Neural cell (in vitro differentiated cells): ENCODE measurements around the gene DCHS1. TPM values are rescaled to one million over a fixed set of nuclear protein-coding genes. Genes with fewer than 3 reads are reported as not detected.

Experiments used
- H2AFZ ChIP-seq: fragments of 200-600, 300-800 bp; sonication (generic), shearing (Covaris generic); 2 replicates; pipeline ENCODE4 v1.6.0; 2014; ENCODE audit warnings: low read depth, mild to moderate bottlenecking, antibody characterized with exemption, low read length, moderate library complexity
- H3F3A ChIP-seq: fragments of 200-600 bp; shearing (Covaris generic); 2 replicates; pipeline ENCODE4 v1.6.1; 2016; ENCODE audit warnings: mild to moderate bottlenecking, moderate library complexity, mixed read lengths, antibody characterized with exemption, low read length; ENCODE audit not compliant: insufficient read depth, poor library complexity, severe bottlenecking
- H3K27ac ChIP-seq: fragments of 200-600, 300-800 bp; sonication (generic), shearing (Covaris generic); 2 replicates; pipeline ENCODE4 v1.5.1; 2014; ENCODE audit warnings: mild to moderate bottlenecking, low read length, moderate library complexity
- H3K27me3 ChIP-seq: fragments of 300-800, 200-600 bp; sonication (generic), shearing (Covaris generic); 2 replicates; pipeline ENCODE4 v1.6.0; 2014; ENCODE audit warnings: mild to moderate bottlenecking, low read depth, low read length, moderate library complexity; ENCODE audit not compliant: insufficient read depth
- H3K36me3 ChIP-seq: fragments of 300-800, 200-600 bp; sonication (generic), shearing (Covaris generic); 2 replicates; pipeline ENCODE4 v1.5.1; 2014; ENCODE audit warnings: mild to moderate bottlenecking, antibody characterized with exemption, low read length, moderate library complexity; ENCODE audit not compliant: insufficient read depth
- H3K4me2 ChIP-seq: fragments of 300-800, 200-600 bp; sonication (generic), shearing (Covaris generic); 2 replicates; pipeline ENCODE4 v1.6.0; 2014; ENCODE audit warnings: mild to moderate bottlenecking, low read length
- H3K4me3 ChIP-seq: fragments of 300-800, 200-600 bp; sonication (generic), shearing (Covaris generic); 2 replicates; pipeline ENCODE4 v1.5.1; 2014; ENCODE audit warnings: mild to moderate bottlenecking, low read length, moderate library complexity
- H3K79me2 ChIP-seq: fragments of 200-600 bp; shearing (Covaris generic); replicated peaks from 2 replicates; pipeline ENCODE4 v1.6.0; 2014; ENCODE audit warnings: mild to moderate bottlenecking, low read length, moderate library complexity; ENCODE audit not compliant: insufficient read depth
- H3K9ac ChIP-seq: fragments of 300-800, 200-600 bp; sonication (generic), shearing (Covaris generic); 2 replicates; pipeline ENCODE4 v1.6.1; 2016; ENCODE audit warnings: mild to moderate bottlenecking, low read length, mixed read lengths
- H3K9me2 ChIP-seq: fragments of 200-600 bp; shearing (Covaris generic); 2 replicates; pipeline ENCODE4 v1.6.1; 2016; ENCODE audit warnings: mild to moderate bottlenecking, low read length, mixed read lengths; ENCODE audit not compliant: insufficient read depth
- H3K9me3 ChIP-seq: fragments of 200-600, 300-800 bp; sonication (generic), shearing (Covaris generic); 2 replicates; pipeline ENCODE4 v1.6.1; 2016; ENCODE audit warnings: mild to moderate bottlenecking, mixed run types, low read length, moderate library complexity, mixed read lengths
- H4K20me1 ChIP-seq: fragments of 200-600 bp; shearing (Covaris generic); 2 replicates; pipeline ENCODE4 v1.6.1; 2016; ENCODE audit warnings: mild to moderate bottlenecking, mixed run types; ENCODE audit not compliant: insufficient read depth
- EP300 ChIP-seq: fragments of 450-650 bp; conservative IDR thresholded peaks from 2 replicates; pipeline ENCODE4 v1.6.1; 2014; ENCODE audit warnings: antibody characterized with exemption, mild to moderate bottlenecking, moderate library complexity; ENCODE audit not compliant: poor library complexity, severe bottlenecking
- EZH2 ChIP-seq: fragments of 200-600, 300-800 bp; shearing (Covaris generic), sonication (generic); IDR thresholded peaks from 2 replicates; pipeline ENCODE4 v1.6.1; 2014; ENCODE audit warnings: antibody characterized with exemption, low read length, borderline replicate concordance, mild to moderate bottlenecking; ENCODE audit not compliant: insufficient read depth, poor library complexity, severe bottlenecking
- MXI1 ChIP-seq: fragments of 450-650 bp; conservative IDR thresholded peaks from 2 replicates; pipeline ENCODE4 v1.6.1; 2014; ENCODE audit warnings: antibody characterized with exemption, mild to moderate bottlenecking; ENCODE audit not compliant: poor library complexity, severe bottlenecking
- POLR2AphosphoS5 ChIP-seq: IDR thresholded peaks from 2 replicates; pipeline ENCODE4 v1.6.1; 2012
- RAD21 ChIP-seq: fragments of 450-650 bp; conservative IDR thresholded peaks from 2 replicates; pipeline ENCODE4 v1.6.1; 2014; ENCODE audit warnings: antibody characterized with exemption, mild to moderate bottlenecking, moderate library complexity
- SMC3 ChIP-seq: fragments of 450-650 bp; conservative IDR thresholded peaks from 2 replicates; pipeline ENCODE4 v1.6.1; 2014; ENCODE audit warnings: antibody characterized with exemption, mild to moderate bottlenecking, moderate library complexity; ENCODE audit not compliant: poor library complexity
- TAF1 ChIP-seq: IDR thresholded peaks from 2 replicates; pipeline ENCODE4 v1.6.1; 2012; ENCODE audit warnings: low read depth
- polyA plus RNA-seq: library from polyadenylated mRNA; depleted of rRNA; stranded (reverse); fragments of >200 nt; gene quantifications from 2 replicates; pipeline ENCODE4 v1.2.3, GENCODE V29; 2014
- TF ChIP-seq, protein P1 (sequence below): fragments of 450-650 bp; IDR thresholded peaks from 2 replicates; pipeline ENCODE4 v1.5.1; 2014; ENCODE audit warnings: antibody characterized with exemption, mild to moderate bottlenecking, moderate library complexity; ENCODE audit not compliant: poor library complexity, severe bottlenecking
- TF ChIP-seq, protein P2 (sequence below): IDR thresholded peaks from 2 replicates; pipeline ENCODE4 v1.6.1; 2012; ENCODE audit warnings: borderline replicate concordance

The DCHS1 gene
- polyA plus RNA-seq, 1 donor from 2014 or later: 30.1 TPM

DNA sequence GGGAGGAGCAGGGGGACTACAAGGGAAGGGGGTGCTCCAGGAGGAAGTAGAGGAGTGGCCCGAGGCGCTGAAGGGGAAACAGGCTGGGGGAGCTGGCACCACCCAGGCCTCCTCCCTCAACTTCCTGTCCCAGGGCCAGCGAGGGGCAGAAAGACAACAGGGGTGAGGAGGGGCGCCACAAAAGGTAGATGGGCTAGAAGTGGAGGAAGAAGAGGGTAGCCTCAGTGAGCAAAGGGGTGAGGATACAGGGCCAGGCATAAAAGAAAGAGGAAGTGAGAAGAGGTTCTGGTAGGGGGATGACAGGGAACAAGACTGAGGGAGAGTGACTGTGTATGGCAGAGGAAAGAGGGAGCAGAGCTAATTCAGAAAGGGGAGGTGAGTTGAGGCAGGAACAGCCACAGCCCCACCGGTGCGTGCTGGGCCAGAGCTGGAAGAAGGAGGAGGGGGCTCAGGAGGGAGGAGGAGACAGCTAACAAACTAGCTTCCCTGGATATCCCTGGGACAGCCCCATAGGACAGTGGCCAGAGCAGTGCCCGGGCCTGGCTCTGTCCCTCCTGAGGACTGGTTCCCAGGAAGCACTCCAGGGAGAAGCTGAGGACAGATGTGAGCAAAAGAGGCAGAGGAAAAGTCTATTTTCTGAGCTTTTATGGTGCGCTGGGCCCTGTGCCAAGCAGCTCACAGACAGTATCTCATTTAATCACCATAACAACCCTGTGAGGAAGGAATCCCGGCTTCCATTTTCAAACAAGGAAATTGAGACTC is 8.5 kb downstream of the DCHS1 start:
- H2AFZ ChIP-seq: no peak overlapping the region
- H3K9ac ChIP-seq: no peak overlapping the region
- no peak overlapping the region for H3K4me2 ChIP-seq
- peaks cover 60% of the 10 kb centered on the region for H4K20me1 ChIP-seq
- no peak overlapping the region for H3K27ac ChIP-seq
- H3K9me2 ChIP-seq: no peaks in the 10 kb centered on the region
- H3K4me3 ChIP-seq: peak overlapping the region; percentile 35
- H3K27me3 ChIP-seq: no peaks in the 10 kb centered on the region
- no peaks in the 10 kb centered on the region for H3F3A ChIP-seq
- TF ChIP-seq, protein P1, sequence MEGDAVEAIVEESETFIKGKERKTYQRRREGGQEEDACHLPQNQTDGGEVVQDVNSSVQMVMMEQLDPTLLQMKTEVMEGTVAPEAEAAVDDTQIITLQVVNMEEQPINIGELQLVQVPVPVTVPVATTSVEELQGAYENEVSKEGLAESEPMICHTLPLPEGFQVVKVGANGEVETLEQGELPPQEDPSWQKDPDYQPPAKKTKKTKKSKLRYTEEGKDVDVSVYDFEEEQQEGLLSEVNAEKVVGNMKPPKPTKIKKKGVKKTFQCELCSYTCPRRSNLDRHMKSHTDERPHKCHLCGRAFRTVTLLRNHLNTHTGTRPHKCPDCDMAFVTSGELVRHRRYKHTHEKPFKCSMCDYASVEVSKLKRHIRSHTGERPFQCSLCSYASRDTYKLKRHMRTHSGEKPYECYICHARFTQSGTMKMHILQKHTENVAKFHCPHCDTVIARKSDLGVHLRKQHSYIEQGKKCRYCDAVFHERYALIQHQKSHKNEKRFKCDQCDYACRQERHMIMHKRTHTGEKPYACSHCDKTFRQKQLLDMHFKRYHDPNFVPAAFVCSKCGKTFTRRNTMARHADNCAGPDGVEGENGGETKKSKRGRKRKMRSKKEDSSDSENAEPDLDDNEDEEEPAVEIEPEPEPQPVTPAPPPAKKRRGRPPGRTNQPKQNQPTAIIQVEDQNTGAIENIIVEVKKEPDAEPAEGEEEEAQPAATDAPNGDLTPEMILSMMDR: no peak
- no peak for TF ChIP-seq MXI1
- peaks cover 92% of the 10 kb centered on the region for H3K79me2 ChIP-seq
- no peaks in the 10 kb centered on the region for H3K36me3 ChIP-seq
- no peaks in the 10 kb centered on the region for H3K9me3 ChIP-seq

DNA sequence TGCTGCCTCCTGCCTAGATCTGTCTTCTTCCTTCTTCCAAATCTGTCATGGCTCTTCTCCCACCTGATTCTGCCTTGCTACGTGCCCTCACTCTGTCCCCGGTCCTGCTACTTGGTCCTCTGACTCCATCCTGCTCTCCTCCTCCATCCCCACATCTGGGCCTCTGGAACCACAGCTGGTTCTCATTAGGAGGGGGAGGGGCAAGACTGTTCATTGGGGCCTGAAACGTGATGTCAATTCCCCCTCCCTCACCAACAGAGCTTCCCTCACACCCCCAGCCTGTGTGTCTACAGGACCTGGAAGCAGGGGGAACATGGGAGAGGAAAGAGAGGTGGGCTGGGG is 9.1 kb downstream of the DCHS1 start:
- H4K20me1 ChIP-seq: peaks cover 66% of the 10 kb centered on the region
- TF ChIP-seq, protein P2, sequence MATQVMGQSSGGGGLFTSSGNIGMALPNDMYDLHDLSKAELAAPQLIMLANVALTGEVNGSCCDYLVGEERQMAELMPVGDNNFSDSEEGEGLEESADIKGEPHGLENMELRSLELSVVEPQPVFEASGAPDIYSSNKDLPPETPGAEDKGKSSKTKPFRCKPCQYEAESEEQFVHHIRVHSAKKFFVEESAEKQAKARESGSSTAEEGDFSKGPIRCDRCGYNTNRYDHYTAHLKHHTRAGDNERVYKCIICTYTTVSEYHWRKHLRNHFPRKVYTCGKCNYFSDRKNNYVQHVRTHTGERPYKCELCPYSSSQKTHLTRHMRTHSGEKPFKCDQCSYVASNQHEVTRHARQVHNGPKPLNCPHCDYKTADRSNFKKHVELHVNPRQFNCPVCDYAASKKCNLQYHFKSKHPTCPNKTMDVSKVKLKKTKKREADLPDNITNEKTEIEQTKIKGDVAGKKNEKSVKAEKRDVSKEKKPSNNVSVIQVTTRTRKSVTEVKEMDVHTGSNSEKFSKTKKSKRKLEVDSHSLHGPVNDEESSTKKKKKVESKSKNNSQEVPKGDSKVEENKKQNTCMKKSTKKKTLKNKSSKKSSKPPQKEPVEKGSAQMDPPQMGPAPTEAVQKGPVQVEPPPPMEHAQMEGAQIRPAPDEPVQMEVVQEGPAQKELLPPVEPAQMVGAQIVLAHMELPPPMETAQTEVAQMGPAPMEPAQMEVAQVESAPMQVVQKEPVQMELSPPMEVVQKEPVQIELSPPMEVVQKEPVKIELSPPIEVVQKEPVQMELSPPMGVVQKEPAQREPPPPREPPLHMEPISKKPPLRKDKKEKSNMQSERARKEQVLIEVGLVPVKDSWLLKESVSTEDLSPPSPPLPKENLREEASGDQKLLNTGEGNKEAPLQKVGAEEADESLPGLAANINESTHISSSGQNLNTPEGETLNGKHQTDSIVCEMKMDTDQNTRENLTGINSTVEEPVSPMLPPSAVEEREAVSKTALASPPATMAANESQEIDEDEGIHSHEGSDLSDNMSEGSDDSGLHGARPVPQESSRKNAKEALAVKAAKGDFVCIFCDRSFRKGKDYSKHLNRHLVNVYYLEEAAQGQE: no peak
- TF ChIP-seq EP300 (no peak), TAF1 (no peak), EZH2 (no peak), SMC3 (no peak), POLR2AphosphoS5 (no peak), MXI1 (no peak), RAD21 (no peak)
- TF ChIP-seq, protein P1: no peak
- no peaks in the 10 kb centered on the region for H3K9me2 ChIP-seq
- H2AFZ ChIP-seq: no peak overlapping the region
- no peaks in the 10 kb centered on the region for H3F3A ChIP-seq
- no peak overlapping the region for H3K4me2 ChIP-seq
- peak overlapping the region; percentile 35 for H3K4me3 ChIP-seq
- no peaks in the 10 kb centered on the region for H3K27me3 ChIP-seq
- no peak overlapping the region for H3K9ac ChIP-seq
- no peak overlapping the region for H3K27ac ChIP-seq
- no peaks in the 10 kb centered on the region for H3K9me3 ChIP-seq
- peaks cover 90% of the 10 kb centered on the region for H3K79me2 ChIP-seq
- H3K36me3 ChIP-seq: no peaks in the 10 kb centered on the region
